Stimulated activated CD8-positive, alpha-beta memory T cell treated with anti-CD3 and anti-CD28 coated beads, Interleukin-12 subunit alpha, Interleukin-12 subunit beta, amount 100 ng/mL, for 24 hours (primary cell): ENCODE measurements around the gene ZCCHC14.
"Not testable (repeated sequence)": the region's sequence is repeated elsewhere in the genome, so short reads cannot be mapped to it uniquely, and the experiment has no call there.

Experiments used
- DNase-seq: peaks from one replicate; pipeline ENCODE4 v3.0.0-alpha.2; 2020; ENCODE audit errors: extremely low read depth

The ZCCHC14 gene

DNA sequence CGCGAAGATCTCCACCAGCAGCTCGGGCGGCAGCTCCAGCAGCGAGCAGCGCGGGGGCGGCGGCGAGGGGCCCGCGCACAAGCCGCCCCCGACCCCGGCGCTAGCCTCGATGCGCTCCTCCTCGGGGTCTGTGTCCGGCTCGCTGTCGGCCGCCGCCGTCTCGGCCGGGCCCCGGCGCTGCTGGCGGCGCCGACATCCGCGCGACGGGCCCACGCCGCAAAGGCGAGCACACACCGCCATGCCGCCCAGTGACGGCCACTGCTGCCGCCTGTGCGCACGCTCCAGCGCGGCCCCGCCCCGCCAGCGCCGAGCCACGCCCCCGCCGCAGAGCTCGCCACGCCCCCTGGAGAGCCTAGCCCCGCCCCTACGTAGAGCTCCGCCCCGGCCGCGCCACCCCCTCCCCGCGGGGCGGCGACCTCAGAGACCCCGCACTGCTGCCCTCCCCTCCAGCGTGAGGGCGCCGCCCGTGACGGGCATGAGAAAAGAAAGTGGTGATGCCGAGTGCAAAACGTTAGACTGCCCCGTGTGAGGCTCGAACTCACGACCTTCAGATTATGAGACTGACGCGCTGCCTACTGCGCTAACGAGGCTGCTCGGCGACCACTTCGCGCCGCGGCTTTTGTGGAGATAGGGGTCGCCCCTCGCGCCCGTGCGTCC, 109.2 kb downstream of the ZCCHC14 start, which contains the start of gene FBXO31:
Gene FBXO31, minus strand, starts transcription at position 272 of the 657 bp plus-strand sequence. Its CDS starts 32 bp downstream, at position 240.
- peak; percentile 75 for DNase-seq

DNA sequence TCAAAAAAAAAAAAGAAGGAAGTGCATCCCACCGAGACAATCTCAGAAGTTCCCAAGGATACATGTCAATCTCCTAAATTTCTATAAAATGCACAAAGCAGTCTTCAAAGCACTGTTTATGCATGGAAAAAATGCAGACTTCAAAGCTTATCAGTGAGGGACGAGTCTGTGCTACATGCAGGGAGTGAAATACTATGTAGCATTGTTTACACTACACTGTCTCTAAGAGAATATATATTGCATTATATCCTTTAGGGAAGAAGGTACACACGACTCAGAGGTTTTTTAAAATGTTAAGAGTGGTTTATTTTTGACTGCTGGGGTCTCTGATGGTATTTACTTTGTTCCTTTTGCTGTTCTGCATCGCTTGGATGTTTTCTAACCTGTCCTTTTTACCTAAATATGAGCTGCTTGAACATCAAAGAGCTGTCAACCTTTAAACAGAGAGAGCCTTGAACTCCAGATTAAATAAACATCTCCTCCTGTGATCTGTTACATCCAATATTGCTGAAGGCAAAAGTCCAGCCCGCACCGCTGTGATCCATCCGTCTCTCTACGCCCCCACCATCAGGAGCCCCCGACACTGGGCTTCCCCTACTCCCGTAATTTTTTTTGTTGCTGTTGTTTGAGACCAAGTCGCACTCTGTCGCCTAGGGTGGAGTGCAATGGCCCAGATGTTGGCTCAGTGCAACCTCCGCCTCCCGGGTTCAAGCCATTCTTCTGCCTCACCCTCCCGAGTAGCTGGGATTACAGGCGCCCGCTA, 110.6 kb downstream of the ZCCHC14 start:
- no peak for DNase-seq

DNA sequence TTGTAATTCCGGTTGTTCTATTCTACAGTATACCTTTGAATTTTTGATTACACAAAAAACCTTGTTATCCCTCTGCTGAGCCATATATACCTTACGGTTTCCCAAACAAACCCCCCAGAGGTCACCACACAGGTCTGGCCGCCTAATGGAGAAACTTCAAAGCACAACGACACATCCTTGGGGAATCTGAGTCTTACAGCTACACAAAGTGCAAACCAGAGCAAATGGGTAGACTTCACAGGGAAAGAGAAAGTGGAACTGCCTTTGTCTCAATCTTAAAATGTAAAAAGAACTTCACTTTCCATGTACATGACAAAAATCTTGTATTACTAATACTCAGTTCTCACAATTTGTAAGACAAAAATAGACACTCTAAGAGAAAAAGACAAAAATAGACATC, 111.9 kb downstream of the ZCCHC14 start:
- no peak for DNase-seq

DNA sequence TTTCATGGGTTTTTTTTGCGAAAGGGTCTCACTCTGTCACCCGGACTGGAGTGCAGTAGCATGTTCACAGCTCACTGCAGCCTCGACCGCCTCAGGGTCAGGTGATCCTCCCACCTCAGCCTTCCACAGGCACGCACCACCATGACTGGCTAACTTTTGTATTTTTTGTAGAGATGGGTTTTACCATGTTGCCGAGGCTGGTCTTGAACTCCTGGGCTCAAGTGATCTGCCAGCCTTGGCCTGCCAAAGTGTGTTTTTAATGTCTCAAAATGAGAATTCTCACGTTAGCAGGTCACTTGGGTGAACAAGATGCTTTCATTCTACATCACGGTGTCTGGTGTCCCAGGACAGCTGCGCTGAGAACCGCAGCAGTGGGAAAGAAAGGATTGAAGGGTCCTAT, 112.4 kb downstream of the ZCCHC14 start:
- no peak for DNase-seq

DNA sequence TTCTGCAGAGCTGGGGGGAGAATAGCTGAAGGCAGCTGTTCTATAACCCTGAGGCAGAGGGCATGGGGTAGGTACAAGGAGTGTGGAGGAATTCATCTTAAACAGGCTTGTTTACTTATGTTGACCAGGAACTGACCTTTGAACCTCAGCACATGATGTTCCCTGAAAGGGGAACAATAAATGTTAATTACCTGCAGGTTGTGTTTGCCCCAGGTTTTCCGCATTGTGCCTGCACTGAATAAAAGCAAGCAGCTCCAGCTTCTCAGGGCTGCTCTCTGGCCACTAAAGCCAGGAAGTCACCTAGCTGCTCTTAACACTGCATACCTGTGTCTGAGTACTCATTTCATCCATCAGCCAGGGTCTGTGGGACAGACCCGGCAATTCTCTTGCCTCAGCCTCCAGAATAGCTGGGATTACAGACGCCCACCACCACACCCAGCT, 113.5 kb downstream of the ZCCHC14 start:
- DNase-seq: not testable (repeated sequence)

DNA sequence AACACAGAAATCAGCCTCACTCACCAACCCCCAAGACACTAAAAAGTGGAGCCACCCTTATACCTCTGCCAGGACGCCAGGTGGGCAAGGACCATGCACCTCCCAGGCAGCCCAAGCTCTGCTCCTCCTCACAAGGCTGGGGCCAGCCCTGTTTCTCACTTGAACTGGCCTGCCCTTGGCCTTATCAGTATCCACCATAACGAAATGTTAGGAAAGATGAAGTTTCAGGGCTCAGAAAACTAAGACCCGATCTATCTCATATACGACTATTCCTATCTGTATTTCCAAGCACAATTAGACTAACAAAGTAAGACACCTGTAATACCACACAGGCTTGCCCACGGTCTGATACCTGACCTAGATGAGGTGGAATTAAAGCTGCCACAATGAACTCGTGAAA, 116.2 kb downstream of the ZCCHC14 start:
- no peak for DNase-seq

DNA sequence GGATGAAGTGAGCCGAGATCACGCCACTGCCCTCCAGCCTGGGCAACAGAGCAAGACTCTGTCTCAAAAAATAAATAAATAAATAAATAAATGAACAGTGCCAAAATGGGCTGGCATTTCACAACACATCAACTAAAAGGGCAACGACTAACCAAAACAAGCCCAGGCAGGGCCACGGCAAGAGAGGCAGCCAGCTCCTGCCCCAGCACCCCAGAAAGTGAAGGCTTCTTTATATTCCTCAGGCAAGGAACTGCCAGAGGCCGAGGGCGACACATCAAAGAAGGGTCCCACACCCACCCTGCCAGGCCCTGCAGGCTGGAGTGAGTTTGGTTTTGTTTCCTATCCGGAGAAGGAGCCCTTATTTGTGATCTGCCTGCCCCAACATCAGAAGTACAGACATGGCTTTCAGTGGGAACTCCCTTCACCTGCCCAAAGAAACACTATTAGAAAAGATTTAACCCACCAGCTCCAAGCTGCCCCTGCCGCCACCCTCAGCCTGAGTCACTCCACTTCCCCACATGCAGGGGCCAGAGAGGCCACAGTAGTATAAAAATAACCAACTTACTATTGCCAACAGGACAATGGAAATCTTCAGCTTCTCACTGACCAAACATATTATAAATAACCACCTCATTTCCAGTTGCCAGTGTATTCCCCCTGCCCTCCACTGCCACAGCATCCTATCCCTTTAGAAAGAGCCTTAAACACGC, 117.2 kb downstream of the ZCCHC14 start:
- no peak for DNase-seq

DNA sequence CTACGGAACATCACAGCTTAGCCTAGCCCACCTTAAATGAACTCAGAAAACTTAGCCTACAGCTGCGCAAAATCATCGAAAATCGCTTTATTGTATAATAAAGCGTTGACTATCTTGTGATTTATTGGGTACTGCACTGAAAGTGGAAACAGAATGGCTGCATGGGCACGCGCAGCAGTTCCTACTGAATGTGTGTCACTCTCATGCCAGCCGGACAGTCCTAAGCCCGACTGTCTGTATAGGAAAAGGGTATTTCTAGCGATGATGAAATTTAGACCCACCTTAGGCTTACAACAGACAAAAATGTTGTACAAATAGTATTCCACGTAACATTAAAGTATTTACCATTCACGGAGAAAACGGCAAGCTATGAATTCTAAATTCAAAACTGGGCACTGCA, 118.5 kb downstream of the ZCCHC14 start:
- no peak for DNase-seq

DNA sequence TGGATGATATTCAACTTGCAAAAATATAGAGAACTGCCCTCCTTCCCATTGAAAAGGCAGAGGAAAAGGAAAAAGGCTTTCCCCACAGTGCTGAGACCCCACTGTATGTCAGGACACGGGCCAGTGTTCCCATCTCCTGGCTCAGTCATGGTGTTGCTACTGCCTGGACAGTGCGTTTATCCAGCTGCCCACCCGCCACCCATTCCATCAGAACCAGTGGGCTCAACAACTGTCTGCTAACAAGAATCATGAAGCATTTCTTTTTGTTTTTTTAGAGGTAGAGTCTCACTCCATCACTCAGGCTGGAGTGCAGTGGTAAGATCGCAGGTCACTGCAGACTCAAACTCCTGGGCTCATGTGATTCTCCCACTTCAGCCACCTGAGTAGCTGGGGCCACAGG, 120.5 kb downstream of the ZCCHC14 start:
- DNase-seq: no peak

DNA sequence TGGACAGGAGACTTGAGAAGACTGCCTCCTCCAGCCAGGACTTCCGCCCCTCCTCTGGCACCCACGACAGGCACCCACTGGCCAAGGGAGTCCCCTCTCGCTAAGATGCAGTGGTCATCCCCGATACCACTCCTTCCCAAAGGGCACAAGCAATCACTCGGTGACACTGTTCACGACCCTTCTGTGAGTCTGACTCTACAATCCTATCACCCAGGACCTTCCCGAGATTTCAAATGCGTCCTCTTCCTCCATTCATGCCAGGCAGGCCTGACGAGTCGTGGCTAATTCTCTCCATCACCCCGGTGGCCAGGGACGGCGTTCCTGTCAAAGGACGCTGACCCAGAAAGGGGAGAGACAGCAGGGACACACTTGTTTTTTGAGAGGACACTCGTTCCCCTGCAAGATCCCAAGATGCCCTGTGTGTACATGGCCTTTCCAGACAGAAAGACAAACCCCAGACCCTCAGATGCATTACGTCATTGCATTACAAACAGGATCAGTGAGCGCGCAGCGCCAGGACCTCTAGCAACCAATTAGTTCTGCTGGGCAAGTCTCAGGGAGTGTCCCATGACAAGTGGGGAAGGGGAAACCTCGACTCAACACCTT, 121.5 kb downstream of the ZCCHC14 start:
- DNase-seq: no peak

DNA sequence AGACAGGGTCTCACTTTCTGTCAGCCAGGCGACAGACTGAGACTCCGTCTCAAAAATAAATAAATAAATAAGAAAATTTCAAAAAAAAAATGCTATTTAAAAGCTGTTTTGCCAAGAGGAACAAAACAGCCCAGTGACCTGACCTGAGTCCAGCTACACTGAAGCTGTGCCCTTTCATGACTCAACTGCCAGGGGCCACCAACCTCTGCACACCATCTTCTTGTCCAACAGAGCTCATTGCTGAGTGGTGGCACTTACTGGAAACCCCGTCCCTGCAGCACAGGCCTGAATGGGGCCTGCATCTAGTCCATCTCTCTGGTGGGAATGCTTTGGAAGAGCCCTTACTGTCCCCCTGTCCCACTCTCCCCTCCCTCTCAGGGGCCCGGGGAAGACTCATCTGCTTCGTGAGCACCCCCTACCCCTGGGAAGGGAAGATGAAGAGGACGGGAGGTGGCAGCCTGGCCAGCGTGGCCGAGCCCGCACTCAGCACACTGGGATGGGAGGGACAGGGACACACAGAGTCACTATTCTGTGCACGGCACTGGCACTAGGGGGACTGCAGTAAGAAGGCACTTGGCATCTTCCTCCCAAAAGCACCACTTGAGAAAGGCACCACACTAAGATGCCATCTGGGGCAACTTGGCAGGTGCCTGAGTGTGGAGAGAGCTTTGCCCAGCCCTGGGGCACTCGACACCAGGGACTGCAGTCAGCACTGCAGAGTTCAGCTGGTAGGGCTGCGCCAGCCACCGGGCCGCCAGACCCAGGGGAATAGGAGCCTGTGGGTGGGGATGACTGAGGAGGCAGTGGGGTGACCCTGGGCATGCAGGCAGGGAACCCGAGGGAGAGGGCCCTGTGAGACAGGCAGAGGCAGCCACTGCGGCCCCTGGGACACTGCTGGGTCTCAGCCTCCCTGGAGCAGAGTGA, 122.8 kb downstream of the ZCCHC14 start:
- no peak for DNase-seq

DNA sequence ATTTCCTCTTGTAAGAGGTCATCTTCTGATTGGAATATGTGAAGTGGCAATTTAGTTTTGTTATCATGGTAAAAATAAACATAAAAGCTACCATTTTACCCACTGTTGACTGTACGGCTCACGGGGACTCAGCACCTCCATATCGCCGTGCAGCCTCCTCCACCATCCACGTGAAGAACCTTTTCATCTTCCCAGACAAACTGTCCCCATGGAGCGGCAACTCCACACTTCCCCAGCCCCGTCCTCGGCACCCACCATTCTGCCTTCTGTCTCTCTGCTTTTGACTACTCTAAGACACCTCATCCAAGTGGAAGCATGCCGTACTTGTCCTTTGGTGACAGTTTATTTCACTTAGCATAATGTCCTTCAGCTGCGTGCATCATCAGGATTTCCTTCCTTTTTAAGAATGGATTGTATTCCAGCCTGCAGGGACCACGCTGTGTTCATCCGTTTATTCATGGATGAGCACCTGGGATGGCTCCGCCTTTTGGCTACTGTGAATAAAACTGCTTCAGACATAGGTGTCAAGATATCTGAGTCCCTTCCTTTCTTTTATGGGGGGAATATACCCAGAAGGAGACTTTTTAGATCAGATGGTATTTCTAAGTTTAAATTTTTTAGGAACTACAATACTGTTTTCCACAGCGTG, 123.6 kb downstream of the ZCCHC14 start:
- no peak for DNase-seq

DNA sequence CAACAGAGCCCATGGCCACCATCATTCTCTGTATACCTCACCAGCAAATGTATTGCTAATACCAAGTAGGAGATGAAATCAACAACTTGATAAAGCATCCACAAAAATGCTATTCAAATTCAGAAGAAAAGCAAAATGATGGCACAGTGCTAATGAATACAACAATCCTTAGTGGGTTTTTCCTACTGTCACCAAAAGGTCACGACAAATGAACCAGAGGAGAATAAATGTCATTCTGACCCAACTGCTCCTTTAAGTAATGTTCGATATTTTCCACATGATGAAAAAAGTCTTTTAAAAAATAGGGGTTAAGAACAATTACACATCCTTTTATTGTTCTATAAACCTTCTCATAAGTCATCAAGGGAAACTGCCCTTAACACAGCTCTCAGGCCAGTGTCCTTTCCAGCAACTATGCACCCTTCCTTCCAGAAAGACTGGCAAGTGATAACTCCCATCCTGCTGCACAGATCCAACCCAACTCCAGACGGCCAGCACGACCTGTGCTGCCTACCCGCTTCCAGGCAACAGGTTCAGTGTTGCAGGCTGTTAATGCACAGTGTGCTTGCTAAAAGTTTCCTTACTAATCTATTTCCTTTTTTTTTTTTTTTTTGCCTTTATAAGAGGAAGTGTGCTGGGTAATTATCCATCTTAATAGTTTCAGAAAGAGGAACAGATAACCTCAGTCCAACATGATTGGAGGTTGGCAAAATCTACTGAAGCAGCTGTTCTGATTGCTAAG, 124.6 kb downstream of the ZCCHC14 start:
- no peak for DNase-seq

DNA sequence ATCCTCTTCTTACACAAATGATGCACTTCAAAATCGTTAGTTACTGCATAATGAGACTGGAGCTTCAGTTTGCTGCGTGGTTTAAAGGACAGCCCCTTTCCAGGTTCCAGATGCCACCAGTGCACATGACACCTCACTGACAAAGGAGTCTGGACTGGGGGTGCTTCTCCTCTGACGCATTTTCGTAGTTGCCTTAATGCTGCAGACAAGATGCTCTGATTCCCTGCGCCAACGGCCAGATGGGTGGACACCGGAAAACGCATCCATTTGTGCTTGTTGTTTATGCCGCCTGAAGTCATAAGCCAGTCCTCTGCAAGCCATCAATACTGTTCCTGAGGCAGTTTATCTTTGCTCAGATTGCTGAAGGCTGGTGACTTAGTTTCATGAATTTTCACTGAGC, 125.3 kb downstream of the ZCCHC14 start:
- DNase-seq: no peak

DNA sequence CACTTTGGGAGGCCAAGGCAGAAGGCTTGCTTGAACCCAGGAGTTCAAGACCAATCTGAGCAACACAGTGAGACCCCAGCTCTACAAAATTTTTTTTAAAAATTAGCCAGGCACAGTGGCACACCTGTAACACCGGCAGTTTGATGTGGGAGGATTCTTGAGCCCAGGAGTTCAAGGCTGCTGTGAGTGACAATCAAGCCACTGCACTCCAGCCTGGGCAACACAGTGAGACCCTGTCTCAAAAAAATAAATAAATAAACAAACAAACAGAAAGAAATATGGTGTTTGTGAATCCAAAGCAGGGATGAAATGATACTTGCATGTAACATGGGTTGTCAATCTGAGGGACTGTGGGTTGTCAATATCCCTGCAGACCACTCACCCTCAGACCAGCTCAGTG, 125.9 kb downstream of the ZCCHC14 start:
- DNase-seq: no peak

DNA sequence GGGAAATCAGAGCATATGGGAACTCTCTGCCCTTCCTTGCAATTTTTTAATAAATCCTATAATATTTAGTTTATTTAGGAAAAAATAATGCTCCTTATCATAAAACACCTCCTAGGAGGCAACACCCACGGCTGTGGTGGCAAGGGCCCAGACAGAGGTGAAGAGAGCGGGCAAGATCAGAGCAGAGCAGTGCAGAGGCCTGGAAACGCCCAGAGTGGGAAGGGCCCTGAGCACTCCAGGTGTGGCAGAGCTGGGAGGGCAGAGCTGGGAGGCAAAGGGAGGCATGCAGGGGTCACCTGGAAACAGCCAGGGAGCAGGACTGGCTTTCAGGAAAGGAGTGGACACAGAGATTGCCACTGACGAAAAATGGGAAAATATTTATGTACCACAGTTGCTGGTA, 126.5 kb downstream of the ZCCHC14 start:
- DNase-seq: no peak

DNA sequence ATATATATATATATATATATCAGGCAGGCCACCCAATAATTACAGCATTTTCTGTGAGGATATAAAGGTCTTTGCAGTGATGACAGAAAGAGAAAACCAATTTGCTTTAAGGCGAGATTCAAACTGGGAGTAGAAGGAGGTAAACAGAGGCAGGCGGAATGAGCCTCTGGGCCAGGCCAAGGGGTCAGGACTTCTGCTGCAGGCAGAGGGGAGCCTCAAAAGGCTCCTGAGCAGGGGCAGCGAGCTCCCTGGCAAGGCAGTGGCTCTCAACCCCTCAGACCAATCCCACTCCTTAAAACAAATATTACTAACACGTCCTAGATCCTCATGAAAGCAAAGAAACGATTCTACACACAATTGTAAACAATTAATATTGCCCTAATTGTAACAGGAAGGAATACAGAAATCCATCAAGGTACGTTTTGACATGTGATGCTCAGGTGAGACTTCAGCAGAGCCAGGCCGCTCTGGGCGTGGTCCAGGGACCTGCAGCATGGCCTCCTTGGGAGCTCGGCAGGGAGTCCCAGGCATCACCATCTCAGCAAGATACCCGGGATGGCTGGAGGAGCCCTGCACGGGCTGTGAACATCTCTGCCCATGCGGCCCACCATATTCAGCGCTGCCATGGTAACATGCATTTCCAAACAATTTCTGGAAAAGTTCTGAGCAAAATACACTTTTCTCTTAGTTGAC, 127.7 kb downstream of the ZCCHC14 start:
- DNase-seq: no peak

DNA sequence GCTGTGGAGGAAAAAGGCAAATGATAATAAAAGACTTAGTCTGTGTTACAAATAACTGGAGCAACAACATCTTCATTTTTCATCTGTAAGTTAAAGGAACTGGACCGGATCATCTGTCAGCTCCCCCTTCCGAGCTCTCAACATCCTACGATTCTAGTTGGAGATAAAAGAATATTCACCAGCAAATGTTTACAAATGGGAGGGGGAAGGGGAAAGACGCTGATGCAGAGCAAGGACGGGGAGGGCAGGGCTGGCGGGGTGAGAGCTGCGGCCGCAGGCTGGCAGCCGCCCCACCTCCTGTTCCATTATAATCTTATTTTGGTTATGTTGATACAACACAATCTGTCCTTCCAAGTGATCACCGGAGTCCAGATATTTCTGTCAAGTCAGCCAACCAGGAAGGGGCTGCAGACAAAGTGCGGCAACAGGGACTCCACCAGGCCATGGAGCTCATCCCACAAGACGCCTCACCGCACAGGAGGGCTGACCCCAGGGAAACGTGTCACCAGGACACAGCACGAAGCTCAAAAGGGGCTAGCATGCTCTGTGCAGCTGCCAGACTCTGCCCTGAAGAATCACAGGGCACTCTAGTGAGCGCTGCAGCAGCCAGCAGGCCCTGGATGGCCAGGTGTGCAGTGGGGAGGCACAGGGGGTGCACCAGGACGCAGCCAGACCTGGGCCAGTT, 128.9 kb downstream of the ZCCHC14 start:
- no peak for DNase-seq
